HS-27A (cell line): ENCODE data around the gene GPR45.

Experiments used
- DNase-seq: peaks from one replicate; pipeline ENCODE4 v3.0.0-alpha.2; 2012; ENCODE audit warnings: low read depth, missing footprints

Gene GPR45

DNA sequence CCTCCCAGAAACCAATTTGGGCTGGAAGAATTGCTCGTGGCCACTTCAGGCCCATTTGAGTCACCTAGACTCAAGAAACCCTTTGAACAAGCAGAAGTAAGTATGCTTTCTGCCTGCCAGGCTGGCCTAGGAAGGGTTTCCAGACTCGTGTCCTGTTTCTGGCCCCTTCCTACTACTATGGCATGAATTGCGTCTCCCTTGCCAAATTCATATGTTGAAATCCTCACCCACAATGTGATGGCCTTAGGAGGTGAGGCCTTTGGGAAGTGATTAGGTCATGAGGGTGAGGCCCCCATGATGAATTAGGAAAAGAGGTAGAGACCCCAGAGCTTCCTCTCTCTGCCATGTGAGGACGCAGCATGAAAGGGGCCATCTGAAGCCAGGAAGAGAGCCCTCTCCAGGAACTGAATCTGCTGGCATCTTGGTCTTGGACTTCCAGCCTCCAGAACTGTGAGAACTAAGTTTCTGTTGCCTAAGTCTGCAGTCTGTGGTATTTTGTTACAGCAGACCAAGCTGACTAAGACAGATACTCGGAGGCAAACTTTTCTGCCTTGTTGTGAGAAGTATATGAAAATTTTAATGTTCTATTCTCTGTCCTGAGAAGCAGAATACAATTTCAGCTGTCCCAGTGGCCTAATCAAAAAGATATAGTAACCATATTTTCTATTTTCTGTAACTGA, 13.1 kb downstream of the GPR45 start:
- DNase-seq, result no peak

DNA sequence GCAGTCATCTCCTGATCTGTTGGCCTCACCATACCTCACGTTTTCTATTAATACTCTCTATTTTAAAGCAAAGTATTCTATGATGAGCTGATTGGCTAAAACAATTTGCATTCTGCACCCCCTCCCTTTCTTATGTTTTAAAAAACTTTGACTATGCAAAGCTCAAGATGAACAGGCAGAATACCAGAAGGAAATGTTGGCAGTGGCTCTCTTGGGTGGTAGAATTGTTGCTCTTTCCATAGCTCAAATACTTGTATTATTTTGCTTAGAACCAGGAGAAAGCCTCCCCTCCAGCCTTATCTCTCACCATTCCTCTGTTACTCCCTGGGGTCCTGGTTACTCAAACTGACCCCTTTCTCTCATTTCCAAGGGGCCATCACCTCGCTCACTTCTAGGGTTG, 14.4 kb downstream of the GPR45 start:
- no peak for DNase-seq

DNA sequence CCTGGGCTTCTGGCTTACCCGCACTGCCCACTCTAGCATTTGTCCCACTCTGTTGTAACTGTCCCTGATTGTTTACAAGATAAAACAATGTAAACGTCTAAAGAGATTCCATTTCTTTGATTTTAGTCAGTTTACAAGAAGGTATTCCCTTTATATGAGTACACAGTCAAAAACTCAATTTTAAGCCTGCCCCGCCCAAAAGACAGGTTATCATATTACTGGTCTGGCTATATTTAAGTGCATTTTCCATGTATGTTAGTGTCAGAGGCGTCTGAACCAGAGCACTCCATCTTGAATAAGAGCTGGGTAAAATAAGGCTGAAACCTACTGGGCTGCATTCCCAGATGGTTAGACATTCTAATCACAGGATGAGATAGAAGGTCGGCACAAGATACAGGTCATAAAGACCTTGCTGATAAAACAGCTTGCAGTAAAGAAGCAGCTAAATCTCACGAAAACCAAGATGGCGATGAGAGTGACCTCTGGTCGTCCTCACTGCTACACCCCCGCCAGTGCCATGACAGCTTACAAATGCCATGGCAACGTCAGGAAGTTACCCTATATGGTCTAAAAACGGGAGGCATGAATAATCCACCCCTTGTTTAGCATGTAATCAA, 15.0 kb downstream of the GPR45 start:
- no peak for DNase-seq

DNA sequence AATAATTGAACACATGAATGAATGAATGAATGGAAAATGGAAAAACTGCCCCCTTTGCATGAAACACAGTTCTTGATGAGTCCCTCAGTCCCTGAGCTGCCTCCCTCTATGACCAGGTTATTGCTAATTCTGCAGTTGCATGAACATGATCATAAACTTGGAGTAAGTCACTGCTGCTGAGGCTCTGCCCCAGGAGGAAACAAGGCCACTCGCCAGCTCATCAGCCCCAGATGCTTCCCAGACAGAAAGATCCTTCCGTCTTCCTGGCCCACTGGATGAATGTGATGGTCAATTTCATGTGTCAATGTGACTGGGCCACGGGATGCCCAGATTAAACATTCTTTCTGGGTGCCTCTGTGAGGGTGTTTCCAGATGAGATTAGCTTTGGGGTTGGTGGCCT, 16.4 kb downstream of the GPR45 start:
- DNase-seq, result no peak

DNA sequence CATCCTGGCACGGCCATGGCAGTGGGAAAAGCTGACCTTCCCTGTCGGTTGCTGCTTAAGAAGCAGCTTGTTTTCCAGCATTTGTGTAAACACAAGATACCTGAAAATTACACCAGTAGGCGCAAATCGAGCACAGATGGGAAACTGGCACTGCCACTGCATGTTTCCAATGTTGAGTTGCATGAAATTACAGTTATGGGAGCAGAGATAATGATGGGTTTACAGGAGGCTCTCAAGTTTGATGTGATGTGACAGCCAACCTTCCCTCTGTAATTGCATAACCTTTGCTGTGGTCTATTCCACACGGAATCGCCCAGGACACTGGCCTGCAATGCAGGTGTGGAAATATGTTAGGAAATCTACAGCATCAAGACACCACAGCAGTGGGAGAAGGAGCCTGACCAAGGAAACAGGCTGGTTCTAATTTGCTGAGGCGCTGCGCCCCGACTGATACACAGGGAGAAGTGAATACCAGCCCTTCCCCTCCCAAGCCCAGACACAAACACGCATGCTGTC, 17.4 kb downstream of the GPR45 start:
- DNase-seq, result no peak

DNA sequence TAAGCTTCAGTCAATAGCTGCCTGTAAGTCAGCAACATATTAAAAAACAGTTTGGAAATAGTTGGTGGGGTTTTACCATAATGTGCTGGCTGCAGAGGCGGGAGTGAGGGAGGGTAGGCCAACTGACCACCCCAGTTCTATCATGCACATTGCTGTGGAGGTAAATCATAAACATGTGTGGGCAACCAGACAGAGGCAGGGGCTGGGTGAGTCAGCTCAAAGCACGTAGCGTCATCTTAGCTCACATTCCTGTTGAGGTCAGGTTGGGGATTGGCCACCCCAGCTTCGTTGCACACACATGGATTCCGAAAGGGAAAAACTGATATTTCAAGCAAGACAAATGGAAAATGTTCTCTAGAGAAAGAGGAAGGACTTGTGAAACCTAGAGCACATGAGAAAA, 19.5 kb downstream of the GPR45 start:
- no peak for DNase-seq

DNA sequence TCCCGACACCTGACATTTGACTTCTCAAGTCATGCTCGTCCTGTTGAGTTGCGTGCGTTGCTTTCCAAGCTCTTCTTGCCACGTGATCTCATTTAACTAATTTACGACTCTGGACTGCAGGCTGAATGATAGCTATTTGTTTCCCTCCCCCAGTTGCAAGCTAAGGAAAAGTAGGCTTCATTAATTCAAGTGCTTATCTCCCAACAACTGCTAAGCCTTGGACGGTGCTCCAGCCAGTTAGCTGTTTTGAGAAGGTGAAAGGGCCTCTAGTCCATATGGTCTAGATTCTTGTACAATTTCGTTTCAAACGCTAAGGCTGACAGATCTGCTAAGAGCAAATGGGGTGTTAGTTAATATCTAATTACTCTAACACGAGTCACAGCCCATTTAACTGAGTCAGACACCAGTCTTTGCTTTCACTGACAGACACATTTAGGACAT, 21.1 kb downstream of the GPR45 start:
- DNase-seq, result no peak

DNA sequence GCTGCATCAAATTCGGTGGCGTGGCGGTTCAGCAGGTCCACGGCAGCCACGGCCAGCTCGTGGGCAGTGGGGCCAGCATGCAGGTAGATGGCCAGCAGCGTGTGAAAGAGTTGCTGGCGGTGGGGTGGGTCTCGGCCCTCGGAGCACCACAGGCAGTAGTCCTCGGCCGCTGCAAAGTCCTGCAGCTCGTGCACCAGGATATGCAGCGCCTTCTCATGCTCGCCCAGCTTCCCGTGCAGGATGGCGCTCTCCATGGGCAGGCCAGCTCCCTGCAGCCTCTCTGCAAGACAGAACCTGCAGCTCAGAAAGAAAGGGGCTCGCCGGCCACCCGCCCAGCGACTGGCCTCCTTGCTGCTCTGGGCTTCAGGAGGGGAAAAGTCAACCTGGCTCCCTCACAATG, 27.9 kb downstream of the GPR45 start:
- no peak for DNase-seq

DNA sequence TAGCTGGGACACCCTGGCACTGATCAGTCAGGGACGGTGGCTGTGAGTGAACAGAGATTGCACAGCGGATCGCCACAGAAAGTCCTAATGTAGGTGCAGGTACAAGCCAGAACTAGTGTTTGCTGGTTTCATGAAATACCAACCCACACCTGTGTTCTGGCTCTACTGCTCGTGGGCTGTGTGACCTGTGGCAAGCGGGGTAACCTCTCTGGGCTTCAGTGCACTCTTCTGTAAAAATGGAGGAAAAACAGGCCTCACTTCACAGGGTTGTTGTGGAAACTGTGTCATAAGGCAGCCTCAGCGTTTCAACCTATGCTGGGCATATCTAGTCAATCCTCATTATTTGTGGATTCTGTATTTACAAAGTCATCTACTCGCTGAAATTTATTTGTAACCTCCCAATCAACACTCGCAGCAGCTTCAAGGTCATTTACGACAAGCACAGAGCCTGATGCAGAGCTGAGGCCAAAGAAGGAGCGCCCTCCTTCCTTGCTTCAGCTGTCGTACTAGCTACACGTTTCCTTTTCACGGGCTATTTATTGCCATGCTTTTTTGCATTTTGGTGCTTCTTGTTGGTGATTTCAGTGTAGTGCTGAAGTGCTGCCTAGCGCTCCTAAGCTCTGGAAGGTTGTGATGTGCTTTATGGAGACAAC, 30.0 kb downstream of the GPR45 start:
- DNase-seq, result no peak

DNA sequence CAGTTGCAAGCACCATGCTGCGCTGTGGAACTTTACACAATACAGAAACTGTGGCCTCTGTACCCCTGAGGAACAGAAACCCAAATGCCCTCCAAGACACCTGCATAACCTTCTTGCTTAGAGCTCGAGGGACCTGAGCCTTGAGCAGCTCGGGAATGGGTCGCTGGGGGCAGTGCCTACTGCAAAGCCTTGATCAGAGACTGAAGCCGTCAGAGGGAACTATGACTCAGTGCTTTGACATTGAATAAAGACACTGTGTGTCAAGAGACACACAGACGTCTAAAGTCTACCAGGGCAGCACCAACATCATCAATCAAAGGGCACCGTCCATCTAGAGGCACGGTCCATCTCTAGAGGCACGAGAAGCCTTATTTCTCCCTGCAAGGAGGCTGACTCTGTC, 30.6 kb downstream of the GPR45 start:
- DNase-seq, result no peak

DNA sequence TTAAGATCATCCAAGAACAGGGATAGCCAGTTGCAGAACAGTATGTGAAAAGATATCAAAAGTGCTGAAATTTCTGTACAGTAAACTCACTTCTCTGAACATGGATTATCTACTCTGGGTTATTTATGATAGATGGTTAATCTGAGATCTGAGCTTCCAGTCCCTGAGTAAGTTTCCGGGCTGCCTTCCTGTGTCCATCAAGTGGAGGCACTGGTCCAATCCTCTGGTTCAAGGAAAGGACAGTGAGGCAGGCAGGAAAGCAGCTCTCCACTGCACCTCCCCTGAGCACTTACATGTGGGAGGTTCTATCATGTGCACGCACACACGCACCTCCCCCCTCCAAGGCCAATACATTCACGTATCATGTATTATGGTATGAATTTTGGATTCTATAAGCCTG, 32.5 kb downstream of the GPR45 start:
- no peak for DNase-seq

DNA sequence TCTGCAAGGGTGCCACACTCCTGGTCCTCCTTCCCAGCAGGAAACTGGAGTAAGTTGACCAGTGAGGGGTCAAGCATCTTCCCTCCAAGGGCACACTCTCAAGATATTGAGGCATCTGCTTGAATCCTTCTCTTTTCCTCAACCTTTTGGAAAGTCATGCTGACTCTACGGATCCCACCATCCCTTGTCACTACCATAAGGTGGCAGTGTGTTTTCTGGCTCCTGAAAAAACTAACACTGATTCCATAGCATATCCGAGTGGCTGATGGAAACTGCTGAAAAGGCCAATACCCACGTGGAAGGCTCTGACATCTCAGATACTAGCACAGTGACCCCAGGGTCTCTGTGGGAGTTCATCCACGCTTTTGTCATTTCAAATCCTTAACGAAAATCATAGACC, 37.1 kb downstream of the GPR45 start:
- no peak for DNase-seq

DNA sequence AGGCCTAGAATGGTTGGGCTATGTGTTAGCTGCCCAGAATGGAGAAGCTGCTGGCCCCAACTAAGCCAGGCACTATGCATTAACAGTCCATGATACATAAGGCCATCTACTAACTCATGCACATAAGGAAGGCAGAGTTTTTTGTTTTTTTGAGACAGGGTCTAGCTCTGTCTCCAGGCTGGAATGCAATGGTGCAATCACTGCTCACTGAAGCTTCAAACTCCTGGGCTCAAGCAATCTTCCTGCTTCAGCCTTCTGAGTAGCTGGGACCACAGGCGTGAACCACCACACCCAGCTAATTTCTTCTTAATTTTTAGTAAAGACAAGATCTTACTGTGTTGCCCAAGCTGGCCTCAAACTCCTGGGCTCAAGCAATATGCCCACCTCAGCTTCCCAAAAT, 37.6 kb downstream of the GPR45 start:
- no peak for DNase-seq

DNA sequence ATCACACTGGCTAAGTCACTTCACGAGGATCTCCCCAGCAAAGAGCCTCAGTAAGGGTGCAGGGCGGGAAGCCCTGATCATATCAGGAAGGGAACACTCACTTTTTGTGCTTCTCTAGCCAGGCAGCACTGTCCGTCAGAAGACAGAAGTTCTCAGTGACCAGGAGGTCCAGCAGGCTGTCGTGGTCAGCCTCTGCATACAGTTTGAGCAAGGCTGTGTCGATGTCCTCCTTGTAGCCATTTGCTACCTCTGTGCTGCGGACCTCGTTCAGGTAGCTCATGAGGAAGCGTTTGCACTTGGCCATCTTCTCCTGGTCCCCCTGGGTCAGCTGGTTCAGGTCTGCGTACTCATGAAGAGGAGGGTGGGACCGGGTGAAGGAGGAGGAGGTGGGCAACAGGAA, 38.7 kb downstream of the GPR45 start:
- DNase-seq, result no peak

DNA sequence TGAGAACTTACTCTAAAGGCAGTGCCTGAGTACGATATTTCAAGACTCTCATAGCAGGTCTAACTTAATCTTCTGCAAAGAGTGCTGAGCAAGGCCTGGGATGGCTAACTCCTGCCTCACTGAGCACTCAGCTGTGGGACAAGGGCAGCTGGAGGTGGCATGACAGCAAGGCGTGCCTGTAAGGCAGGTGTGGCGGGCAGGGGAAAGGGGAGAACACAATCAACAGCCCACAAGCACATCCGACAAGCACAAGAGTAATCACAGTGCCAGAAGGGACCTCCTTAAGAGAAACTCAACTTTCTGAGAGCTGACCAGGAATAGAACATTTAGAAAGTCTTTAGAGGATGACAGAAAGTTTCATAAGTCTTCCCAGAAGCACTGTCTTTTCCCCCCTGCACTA, 42.0 kb downstream of the GPR45 start:
- no peak for DNase-seq

DNA sequence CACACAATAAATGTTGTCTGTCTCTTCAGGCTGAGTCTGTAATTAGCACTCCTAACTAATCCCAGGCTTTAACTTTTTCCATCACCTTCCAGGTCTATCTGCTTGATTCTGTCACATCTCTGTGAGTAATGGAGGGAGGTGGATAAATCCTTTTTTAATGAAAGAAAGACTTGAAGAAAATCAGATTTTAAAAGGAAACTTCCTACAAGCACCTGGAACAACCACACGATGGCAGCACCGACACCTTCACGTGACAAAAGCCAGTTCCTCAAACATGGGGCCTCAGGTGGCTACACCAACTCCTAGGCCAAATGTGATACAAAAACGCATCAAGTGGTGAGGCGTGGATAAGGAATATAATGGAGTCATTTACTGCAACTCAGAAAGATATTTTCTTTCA, 46.1 kb downstream of the GPR45 start:
- DNase-seq, result no peak

DNA sequence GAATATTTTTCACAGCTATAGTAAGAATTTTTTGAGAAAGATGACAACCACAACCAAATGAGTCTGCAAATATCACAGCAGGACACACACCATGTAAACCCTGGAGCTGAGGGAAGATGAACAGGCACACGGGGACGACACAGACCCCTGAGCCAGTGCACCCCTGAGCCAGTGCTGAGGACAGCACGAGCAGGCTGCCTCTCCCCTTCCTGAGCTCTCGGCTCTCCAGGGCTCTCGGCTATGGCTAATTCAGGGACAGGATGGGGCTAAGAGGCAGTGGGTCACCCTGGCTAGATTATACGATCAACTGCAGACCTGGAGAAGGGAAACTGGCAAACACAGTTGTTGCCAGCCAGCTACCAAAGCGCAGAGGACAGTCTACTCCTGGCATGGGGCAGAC, 46.6 kb downstream of the GPR45 start:
- no peak for DNase-seq

DNA sequence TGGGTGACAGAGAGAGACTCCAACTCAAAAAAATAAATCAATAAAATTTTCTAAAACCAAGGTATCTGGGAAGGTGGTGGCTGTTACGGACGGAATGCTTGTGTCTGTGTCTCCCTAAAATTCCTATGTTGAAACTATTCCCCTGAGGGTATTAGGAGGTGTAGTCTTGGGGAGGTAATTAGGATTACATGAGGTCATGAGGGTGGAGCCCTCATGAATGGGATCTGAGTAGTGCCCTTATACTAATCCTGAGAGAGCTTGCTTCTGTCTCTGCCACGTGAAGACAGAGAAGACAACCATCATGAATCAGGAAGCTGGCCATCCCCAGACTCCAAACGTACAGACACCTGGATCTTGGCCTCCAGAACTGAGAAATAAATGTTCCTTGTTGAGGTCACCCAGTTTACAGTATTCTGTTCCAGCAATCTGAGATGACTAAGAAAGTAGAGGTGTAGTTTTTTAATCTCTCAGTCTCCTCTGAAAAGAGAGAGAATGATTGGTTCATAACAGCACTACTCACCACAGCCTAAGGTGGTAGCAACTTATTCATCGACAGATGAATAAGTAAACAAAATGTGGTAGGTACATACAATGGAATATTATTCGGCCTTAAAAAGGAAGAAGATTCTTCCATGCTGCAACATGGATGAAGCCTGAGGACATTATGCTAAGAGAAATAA, 49.6 kb downstream of the GPR45 start:
- DNase-seq, result no peak

DNA sequence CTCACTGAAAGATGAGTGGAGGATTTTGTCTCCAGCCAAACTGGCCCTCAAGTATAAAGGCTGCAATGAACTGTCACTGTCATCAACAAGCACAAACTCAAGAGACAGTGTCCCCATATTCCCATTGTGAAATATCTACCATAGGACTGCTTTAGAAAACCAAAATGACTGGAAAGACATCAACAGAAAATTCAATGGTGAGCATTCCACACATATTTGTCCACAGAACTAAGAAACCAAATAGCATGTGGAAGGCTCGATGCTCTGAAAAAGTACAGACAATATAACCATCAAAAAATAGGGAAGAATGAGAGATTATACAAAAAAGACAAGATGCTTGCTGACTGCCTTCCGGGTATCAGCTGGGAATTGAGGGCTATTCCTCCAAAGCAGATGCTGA, 50.4 kb downstream of the GPR45 start:
- no peak for DNase-seq
